ENCODE measurements around the gene MXD3. TPM values are rescaled to one million over a fixed set of nuclear protein-coding genes. Genes with fewer than 3 reads are reported as not detected.

MXD3 gene
- total RNA-seq, 2 experiments from 2014 or later: 93.2 to 96.9 TPM

DNA sequence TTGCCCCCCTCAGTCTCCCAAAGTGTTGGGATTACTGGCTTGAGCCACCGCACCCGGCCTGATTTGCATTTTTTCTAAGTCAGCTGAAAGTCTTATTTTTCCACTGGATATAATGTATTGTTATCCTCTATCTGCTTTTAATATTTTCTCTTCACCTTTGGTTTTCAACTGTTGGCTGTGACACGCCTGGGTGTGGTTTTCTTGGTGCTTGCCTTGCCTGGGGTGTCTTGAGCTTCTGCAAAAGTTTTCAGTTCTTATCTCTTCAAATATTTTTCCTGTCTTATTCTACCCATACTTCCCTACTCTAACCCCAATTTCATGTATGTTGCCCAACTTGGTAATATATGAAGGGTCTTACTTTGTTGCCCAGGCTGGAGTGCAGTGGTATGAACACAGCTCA, 4.3 kb upstream of the MXD3 start:
- Mint-ChIP-seq H3K27me3 (ENCODE audit: low read depth) (no peaks in the 10 kb centered on the region), H3K4me3 (no peak overlapping the region), H3K9me3 (ENCODE audit: insufficient read depth) (no peaks in the 10 kb centered on the region), H3K36me3 (ENCODE audit: low read depth) (peaks cover 22% of the 10 kb centered on the region), H3K27ac (no peak overlapping the region), H3K4me1 (ENCODE audit: low read depth) (peaks cover 47% of the 10 kb centered on the region)
- DNase-seq: no peak
- ChIA-PET CTCF (interaction anchor here (1.0 to 4.2 kb wide), 13 partner anchors 12 to 202 kb away, joined by 3 to 41 read pairs (median 5); partner anchors contain the start of genes PRELID1 and RAB24), POLR2A (interaction anchor here (1.1 to 1.9 kb wide), 2 partner anchors 36 to 131 kb away, joined by 4 to 6 read pairs; partner anchors contain the start of genes LMAN2 and PRR7)
- ATAC-seq: no peak

DNA sequence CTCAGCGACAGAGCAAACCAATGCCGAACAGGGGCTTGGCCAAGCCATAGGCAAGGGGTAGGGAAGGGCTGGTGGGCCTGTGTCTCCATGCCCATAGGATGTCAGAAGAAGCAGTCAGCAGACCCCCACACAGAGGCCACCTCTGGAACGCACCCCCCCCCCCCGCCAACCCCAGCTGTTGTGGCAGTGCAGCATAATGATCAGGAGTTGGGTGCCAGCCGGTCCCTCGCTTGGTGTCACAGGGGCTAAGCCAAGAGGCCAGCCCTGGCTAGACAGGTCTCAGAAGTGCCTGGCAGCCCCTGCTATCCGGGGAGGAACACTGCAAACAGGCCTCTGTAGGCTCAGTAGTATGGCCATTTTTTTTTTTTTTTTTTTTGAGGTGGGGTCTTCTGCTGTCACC, 3.7 kb upstream of the MXD3 start:
- ChIA-PET POLR2A (interaction anchor here (1.9 kb wide), 1 partner anchor 36 kb away, joined by 6 read pairs; the partner anchor contains the start of gene LMAN2), CTCF (interaction anchor here (1.1 to 4.2 kb wide), 10 partner anchors 13 to 202 kb away, joined by 3 to 41 read pairs (median 5); no protein-coding TSS in a partner anchor)
- ATAC-seq (no peak), DNase-seq (no peak)
- peaks cover 52% of the 10 kb centered on the region for H3K4me1 Mint-ChIP-seq (ENCODE audit: low read depth)
- no peaks in the 10 kb centered on the region for H3K27me3 Mint-ChIP-seq (ENCODE audit: low read depth)
- no peaks in the 10 kb centered on the region for H3K9me3 Mint-ChIP-seq (ENCODE audit: insufficient read depth)
- peaks cover 26% of the 10 kb centered on the region for H3K36me3 Mint-ChIP-seq (ENCODE audit: low read depth)
- no peak overlapping the region for H3K27ac Mint-ChIP-seq
- H3K4me3 Mint-ChIP-seq: no peak overlapping the region

DNA sequence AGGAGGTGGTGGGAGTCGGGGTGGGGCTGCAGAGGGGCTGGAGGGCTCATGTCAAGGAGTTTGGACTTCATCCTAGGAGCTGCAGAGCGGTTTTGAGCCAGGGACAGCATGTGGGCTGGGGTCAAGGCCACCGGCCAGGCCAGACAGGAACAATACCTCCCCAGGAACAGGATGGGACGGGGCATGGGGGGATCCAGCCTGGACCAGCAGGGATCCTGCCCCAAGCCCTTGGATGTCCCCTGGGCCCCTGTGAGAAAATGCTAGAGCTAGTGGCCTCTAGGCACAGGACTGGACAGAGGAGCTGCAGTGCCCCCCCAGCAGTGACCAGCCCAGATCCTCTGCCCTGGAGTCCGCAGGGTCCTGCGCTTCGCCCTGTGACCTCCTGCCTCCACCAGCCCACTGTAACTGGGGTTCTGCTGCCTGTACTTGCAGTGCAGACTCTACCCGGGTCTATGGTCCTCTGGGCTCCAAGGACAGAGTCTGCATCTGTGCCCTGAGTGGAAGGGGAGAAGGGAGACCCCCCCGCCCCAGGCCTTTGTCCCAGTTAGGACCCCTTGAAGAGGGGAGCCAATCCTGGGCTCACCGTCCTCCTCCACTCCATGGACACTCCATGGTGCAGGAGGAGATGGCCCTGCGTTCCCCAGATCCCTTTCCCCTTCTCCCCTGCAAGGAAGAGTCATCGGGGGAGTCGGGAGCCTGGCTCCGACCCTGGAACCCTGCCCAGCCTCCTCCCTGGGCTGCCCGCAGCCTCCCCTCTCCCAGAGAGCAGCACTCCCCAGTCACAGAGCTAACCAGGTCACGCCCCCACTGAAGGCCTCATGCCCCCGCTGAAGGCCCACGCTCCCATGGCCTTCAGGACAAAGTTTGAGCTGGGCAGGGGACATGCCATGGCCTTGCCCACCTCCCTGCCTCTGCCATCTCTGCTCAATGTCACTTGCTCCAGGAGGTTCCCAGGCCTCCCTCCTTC, 3.0 kb upstream of the MXD3 start:
- CTCF ChIA-PET: interaction anchor here (1.1 to 1.4 kb wide), 3 partner anchors 32 to 187 kb away, joined by 3 to 5 read pairs (median 3); no protein-coding TSS in a partner anchor
- Mint-ChIP-seq H3K4me3 (no peak overlapping the region), H3K27me3 (ENCODE audit: low read depth) (no peaks in the 10 kb centered on the region), H3K36me3 (ENCODE audit: low read depth) (peaks cover 28% of the 10 kb centered on the region), H3K27ac (peak overlapping the region; percentile 25), H3K4me1 (ENCODE audit: low read depth) (peaks cover 52% of the 10 kb centered on the region), H3K9me3 (ENCODE audit: insufficient read depth) (no peaks in the 10 kb centered on the region)
- POLR2A ChIA-PET: interaction anchor here (1.2 to 1.9 kb wide), 2 partner anchors 37 kb away, joined by 6 read pairs; partner anchors contain the start of gene LMAN2
- ATAC-seq: no peak
- no peak for DNase-seq

DNA sequence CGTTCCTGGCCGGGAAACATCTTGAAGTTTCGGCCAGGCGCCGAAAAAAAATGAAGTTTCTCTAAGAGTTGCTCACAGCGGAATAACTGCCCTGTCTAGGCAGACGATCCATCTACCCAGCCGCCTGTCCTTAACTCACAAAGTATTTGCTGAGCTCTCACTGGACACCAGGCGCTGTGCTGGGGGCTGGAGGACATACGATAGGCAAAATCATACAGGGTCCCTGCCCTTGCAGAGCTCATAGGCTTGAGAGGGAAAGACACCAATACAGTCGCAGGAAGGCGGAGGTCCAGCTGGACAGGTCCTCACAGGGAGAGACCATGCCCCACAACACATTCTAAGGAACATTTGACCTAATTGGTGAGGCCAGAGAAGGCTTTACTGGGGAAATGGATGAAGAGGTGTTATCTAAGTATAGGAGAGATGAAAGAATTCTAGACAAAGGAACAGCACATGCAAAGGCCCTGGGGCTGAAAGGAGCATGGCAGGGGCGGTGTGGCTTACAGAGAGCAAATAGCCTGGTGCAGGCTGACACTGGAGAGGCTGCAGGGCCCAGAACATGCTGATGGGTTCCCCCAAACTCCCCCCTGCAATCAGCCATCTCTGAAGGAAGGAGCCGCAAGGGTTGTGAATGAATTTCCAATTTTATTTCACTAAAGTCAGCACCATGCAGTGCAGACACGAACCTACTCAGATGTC, 2.0 kb upstream of the MXD3 start:
- H3K27ac Mint-ChIP-seq: peak overlapping the region; percentile 25
- peaks cover 60% of the 10 kb centered on the region for H3K4me1 Mint-ChIP-seq (ENCODE audit: low read depth)
- ChIA-PET CTCF (interaction anchor here (0.9 to 3.0 kb wide), 17 partner anchors 10 to 200 kb away, joined by 3 to 21 read pairs (median 6); partner anchors contain the start of genes LMAN2, PRELID1 and RAB24), POLR2A (interaction anchor here (0.7 to 2.3 kb wide), 10 partner anchors 11 to 164 kb away, joined by 3 to 13 read pairs (median 6); partner anchors contain the start of genes GRK6, LMAN2, PRELID1 and RAB24)
- H3K36me3 Mint-ChIP-seq (ENCODE audit: low read depth): peaks cover 32% of the 10 kb centered on the region
- no peak for ATAC-seq
- H3K27me3 Mint-ChIP-seq (ENCODE audit: low read depth): no peaks in the 10 kb centered on the region
- no peaks in the 10 kb centered on the region for H3K9me3 Mint-ChIP-seq (ENCODE audit: insufficient read depth)
- DNase-seq: no peak
- H3K4me3 Mint-ChIP-seq: peak overlapping the region; percentile 95

- ChIA-PET POLR2A (interaction anchor here (0.7 to 2.3 kb wide), 19 partner anchors 10 to 787 kb away, joined by 3 to 13 read pairs (median 4); partner anchors contain the start of genes GRK6, LMAN2, PRELID1 and RAB24), CTCF (interaction anchor here (0.6 to 3.0 kb wide), 23 partner anchors 9 to 199 kb away, joined by 3 to 21 read pairs (median 5); partner anchors contain the start of genes LMAN2, PRELID1 and RAB24)
- H3K27ac Mint-ChIP-seq: peak overlapping the region; percentile 93
- H3K4me1 Mint-ChIP-seq (ENCODE audit: low read depth): peaks cover 59% of the 10 kb centered on the region
- DNase-seq: peak; percentile 81
- peak; percentile 34 for ATAC-seq
- peak overlapping the region; percentile 95 for H3K4me3 Mint-ChIP-seq
- H3K9me3 Mint-ChIP-seq (ENCODE audit: insufficient read depth): no peaks in the 10 kb centered on the region
- H3K27me3 Mint-ChIP-seq (ENCODE audit: low read depth): no peaks in the 10 kb centered on the region
- H3K36me3 Mint-ChIP-seq (ENCODE audit: low read depth): peaks cover 34% of the 10 kb centered on the region
Observed at GRCh38 chr5:177312649-177313181, 1.0 kb upstream of the MXD3 start.

DNA sequence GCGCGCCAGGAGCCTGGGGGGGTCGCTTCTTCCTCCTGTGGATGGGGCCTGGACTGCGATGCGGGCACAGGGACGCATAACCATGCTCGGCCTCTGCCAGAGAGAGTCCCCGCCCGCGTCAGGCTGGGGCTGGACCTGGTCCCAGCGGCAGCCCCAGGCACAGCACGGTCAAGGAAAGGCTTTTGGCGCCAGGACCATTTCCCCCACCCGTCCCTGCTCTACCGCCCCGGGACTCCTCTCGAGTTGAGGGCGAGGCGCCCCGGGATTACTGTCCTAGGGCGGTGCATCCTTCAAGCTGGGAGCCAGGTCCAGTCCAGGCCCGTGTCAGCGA, 341 bp downstream of the MXD3 start:
- no peak for DNase-seq
- peak overlapping the region; percentile 93 for H3K27ac Mint-ChIP-seq
- POLR2A ChIA-PET: interaction anchor here (1.1 to 2.3 kb wide), 5 partner anchors 8 to 197 kb away, joined by 4 to 13 read pairs (median 7); partner anchors contain the start of genes LMAN2, PRELID1 and RAB24

DNA sequence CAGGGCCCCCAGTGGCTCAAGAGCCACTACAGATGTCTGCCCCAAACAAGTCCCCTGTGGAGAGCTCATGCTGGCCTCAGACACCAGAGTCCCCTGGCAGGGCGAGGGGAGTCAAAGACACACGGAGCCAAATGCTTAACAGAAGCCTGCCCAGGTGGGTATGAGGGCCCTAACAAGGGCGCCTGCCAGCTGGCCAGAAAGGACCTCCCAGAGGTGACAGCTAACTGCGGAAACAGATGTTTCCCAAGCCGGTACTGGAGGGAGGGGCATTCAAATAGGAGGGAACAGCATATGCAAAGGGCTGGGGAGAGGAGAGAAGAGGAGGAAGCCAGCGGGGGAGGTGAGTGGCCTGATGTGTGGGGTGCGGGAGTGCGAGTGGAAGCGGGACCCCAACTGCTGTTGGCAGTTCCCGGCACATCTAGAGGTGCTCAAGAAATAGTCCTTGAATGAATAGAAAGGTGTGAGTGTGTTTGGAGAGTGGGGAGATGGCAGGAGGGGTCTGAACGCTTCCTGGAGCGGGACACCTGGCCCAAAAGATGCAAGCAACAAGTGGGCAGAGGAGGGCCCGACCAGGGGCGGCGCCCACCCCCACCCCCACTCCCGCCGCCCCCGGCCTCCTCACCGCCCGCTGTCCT, 824 bp downstream of the MXD3 start:
- Mint-ChIP-seq H3K27me3 (ENCODE audit: low read depth) (no peaks in the 10 kb centered on the region), H3K4me3 (peak overlapping the region; percentile 95), H3K27ac (peak overlapping the region; percentile 92), H3K36me3 (ENCODE audit: low read depth) (peaks cover 41% of the 10 kb centered on the region), H3K4me1 (ENCODE audit: low read depth) (peaks cover 62% of the 10 kb centered on the region), H3K9me3 (ENCODE audit: insufficient read depth) (no peaks in the 10 kb centered on the region)
- DNase-seq: peak; percentile 61
- POLR2A ChIA-PET: interaction anchor here (2.3 kb wide), 2 partner anchors 41 to 145 kb away, joined by 7 to 13 read pairs; partner anchors contain the start of gene LMAN2
- no peak for ATAC-seq
- CTCF ChIA-PET: interaction anchor here (1.0 to 4.6 kb wide), 27 partner anchors 8 to 650 kb away, joined by 3 to 58 read pairs (median 9); partner anchors contain the start of genes GRK6 and LMAN2

More for the DNA sequence above, 341 bp downstream of the MXD3 start:
- peaks cover 61% of the 10 kb centered on the region for H3K4me1 Mint-ChIP-seq (ENCODE audit: low read depth)
- peak overlapping the region; percentile 95 for H3K4me3 Mint-ChIP-seq
- no peaks in the 10 kb centered on the region for H3K9me3 Mint-ChIP-seq (ENCODE audit: insufficient read depth)
- ATAC-seq: no peak
- CTCF ChIA-PET: interaction anchor here (2.6 to 4.6 kb wide), 5 partner anchors 15 to 198 kb away, joined by 13 to 58 read pairs (median 21); no protein-coding TSS in a partner anchor
- H3K36me3 Mint-ChIP-seq (ENCODE audit: low read depth): peaks cover 40% of the 10 kb centered on the region
- H3K27me3 Mint-ChIP-seq (ENCODE audit: low read depth): no peaks in the 10 kb centered on the region

DNA sequence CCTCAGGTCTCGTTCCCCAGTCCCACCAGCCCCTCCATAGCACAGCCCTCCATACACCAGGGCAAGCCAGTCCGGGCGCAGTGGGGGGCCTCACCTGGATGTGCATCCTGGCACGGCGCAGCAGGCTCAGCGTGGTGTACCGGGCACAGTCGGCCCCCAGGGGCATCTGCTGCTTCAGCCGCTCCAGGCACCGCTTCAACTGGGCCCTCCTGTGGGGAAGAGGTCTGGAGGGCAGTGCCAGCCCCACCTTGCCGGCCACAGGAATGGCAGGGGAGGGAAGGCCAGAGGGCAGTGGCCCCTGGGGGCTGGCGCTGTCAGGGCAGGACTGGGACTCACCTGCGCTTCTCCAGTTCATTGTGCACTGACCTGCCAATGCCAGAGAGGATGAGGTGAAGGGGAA, 1.4 kb downstream of the MXD3 start:
- Mint-ChIP-seq H3K36me3 (ENCODE audit: low read depth) (peaks cover 47% of the 10 kb centered on the region), H3K4me1 (ENCODE audit: low read depth) (peaks cover 66% of the 10 kb centered on the region), H3K27me3 (ENCODE audit: low read depth) (no peaks in the 10 kb centered on the region), H3K9me3 (ENCODE audit: insufficient read depth) (no peaks in the 10 kb centered on the region), H3K4me3 (peak overlapping the region; percentile 95), H3K27ac (peak overlapping the region; percentile 92)
- ATAC-seq (no peak), DNase-seq (no peak)
- POLR2A ChIA-PET: interaction anchor here (1.0 to 2.3 kb wide), 2 partner anchors 54 to 145 kb away, joined by 3 to 7 read pairs; no protein-coding TSS in a partner anchor
- CTCF ChIA-PET: interaction anchor here (0.6 to 4.6 kb wide), 40 partner anchors 9 to 650 kb away, joined by 3 to 58 read pairs (median 5); partner anchors contain the start of genes GRK6 and LMAN2

DNA sequence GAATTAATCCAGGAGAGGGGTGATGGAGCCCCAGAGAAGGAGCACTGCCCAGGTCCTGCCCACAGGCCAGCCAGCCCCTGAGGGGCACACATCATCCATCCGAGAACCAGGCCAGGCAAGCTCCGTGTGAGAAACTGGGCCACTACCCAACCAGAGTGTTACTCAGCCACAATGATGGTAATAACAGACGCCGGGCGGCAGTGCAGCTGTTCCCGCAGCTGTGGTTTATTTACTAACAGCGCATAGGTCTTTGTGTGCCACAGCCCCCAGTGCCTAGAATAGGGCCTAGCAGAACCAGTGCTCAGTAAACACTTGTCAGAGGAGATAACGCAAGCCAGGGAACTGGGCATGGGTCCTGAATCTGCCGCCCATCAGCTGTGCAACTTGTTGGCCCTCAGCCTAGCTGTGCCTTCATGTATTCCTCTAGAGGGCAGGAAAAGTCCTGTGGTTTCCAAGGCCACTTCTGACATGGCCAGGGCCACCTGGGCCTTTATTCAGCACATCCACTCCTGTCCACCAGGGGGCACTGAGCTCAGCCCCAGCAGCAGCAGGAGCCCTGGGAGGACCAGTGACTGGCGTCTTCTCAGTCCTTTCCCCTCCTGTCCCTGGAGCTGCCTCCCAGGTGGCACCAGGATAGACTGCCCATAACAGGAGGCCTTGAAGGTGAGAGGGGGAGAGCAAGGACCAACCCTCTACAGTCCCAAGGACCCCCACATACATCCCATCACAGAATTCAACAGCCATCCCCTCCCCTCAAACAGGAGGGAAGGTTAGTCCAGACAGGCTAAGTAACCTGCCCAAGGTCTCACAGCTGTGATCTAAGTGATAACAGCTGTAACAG, 2.1 kb downstream of the MXD3 start:
- ChIA-PET POLR2A (interaction anchor here (1.0 to 2.3 kb wide), 4 partner anchors 10 to 146 kb away, joined by 3 to 7 read pairs (median 4); no protein-coding TSS in a partner anchor), CTCF (interaction anchor here (0.6 to 4.6 kb wide), 43 partner anchors 8 to 649 kb away, joined by 3 to 58 read pairs (median 5); partner anchors contain the start of genes GRK6 and LMAN2)
- ATAC-seq: peak; percentile 17
- Mint-ChIP-seq H3K4me3 (peak overlapping the region; percentile 95), H3K27me3 (ENCODE audit: low read depth) (no peaks in the 10 kb centered on the region), H3K9me3 (ENCODE audit: insufficient read depth) (no peaks in the 10 kb centered on the region), H3K36me3 (ENCODE audit: low read depth) (peaks cover 55% of the 10 kb centered on the region), H3K27ac (peak overlapping the region; percentile 75), H3K4me1 (ENCODE audit: low read depth) (peaks cover 73% of the 10 kb centered on the region)
- DNase-seq: peak; percentile 81
